NT2/D1 (cell line): ENCODE results near the gene ART4.

Experiments
- DNase-seq: peaks from one replicate; pipeline ENCODE4 v3.0.0-alpha.2; 2011; ENCODE audit warnings: low read depth, low spot score
- H3K27me3 ChIP-seq: 2 replicates; pipeline ENCODE4 v1.6.0; 2011; ENCODE audit warnings: mild to moderate bottlenecking; ENCODE audit not compliant: insufficient read length, insufficient read depth
- H3K36me3 ChIP-seq: 2 replicates; pipeline ENCODE4 v1.6.1; 2011; ENCODE audit warnings: mild to moderate bottlenecking, low read length, mixed read lengths; ENCODE audit not compliant: insufficient read depth, insufficient read length
- H3K4me1 ChIP-seq: 2 replicates; pipeline ENCODE4 v1.5.1; 2011; ENCODE audit not compliant: insufficient read depth, insufficient read length
- H3K4me3 ChIP-seq: 2 replicates; pipeline ENCODE4 v1.5.1; 2011; ENCODE audit warnings: low read depth; ENCODE audit not compliant: insufficient read length
- H3K9ac ChIP-seq: 2 replicates; pipeline ENCODE4 v1.6.0; 2011; ENCODE audit warnings: low read depth; ENCODE audit not compliant: insufficient read length
- H3K9me3 ChIP-seq: 2 replicates; pipeline ENCODE4 v1.5.1; 2011; ENCODE audit warnings: mild to moderate bottlenecking, low read length; ENCODE audit not compliant: insufficient read depth
- SUZ12 ChIP-seq: IDR thresholded peaks from 2 replicates; pipeline ENCODE4 v1.6.1; 2011; ENCODE audit not compliant: insufficient read length, insufficient read depth; ENCODE audit errors: extremely low read depth
- YY1 ChIP-seq: IDR thresholded peaks from 2 replicates; pipeline ENCODE4 v1.6.1; 2011; ENCODE audit not compliant: insufficient read length, insufficient read depth
- ZNF274 ChIP-seq: IDR thresholded peaks from 2 replicates; pipeline ENCODE4 v1.6.1; 2011; ENCODE audit warnings: mild to moderate bottlenecking, low read depth, low read length

ART4 gene

DNA sequence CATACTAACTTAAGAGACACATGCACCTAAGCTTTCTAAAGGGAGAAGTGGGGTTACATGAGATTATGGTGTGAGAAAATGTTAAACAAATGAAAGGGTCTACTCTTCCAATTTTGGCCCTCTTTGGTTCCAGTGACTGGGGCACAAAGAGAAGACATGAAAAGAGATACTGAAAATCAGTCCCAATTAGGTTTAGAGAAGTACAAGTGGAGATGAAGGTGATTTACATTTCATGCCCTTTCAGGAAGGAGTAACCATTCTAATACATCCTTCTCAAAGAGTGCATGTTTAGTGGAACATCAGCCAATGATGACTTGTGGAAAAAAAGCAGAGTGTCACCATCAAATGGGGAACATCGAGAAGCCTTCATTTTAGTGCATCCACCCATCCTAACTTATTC lies 27.9 kb upstream of the ART4 start:
- TF ChIP-seq YY1, result no peak
- no peak for TF ChIP-seq SUZ12
- no peak for TF ChIP-seq ZNF274
- H3K9ac ChIP-seq, result no peak overlapping the region
- no peak for DNase-seq
- no peaks in the 10 kb centered on the region for H3K4me1 ChIP-seq
- H3K27me3 ChIP-seq, result no peaks in the 10 kb centered on the region
- peaks cover 23% of the 10 kb centered on the region; the same call in 1 of the 2 replicates for H3K9me3 ChIP-seq
- H3K36me3 ChIP-seq, result no peaks in the 10 kb centered on the region
- no peak overlapping the region for H3K4me3 ChIP-seq

DNA sequence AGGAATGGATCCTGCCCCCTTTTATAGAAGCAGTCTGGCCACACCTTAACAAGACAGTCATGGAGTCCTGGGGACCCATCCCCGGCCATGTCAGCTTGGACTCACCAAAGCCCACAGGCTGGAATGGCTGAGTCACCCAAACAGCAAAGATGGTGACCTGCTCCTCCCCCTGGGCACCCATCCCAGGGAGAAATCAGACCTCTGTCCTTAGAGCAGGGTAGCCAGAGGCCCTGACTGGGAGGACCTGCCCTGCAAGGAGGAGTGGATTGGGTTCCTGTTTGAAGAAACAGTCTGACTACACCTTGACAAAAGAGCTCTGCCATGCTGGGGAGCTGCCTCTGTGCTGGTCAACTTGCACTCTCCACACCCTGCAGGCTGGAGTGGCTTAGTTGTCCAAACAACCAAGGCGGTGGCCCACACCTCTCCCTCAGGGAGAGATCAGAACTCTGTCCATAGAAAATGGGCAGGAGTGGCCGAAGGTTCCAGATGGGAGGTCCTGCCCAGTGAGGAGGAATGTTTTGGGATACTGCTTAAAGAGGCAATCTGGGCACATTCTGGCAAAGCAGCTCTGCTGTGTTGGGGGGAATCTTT lies 25.7 kb upstream of the ART4 start:
- Histone ChIP-seq H3K4me3 (no peak overlapping the region), H3K9ac (no peak overlapping the region), H3K27me3 (no peaks in the 10 kb centered on the region), H3K9me3 (peaks cover 23% of the 10 kb centered on the region; the same call in 1 of the 2 replicates), H3K4me1 (no peaks in the 10 kb centered on the region), H3K36me3 (no peaks in the 10 kb centered on the region)
- no peak for TF ChIP-seq SUZ12
- TF ChIP-seq ZNF274, result no peak
- no peak for TF ChIP-seq YY1
- no peak for DNase-seq

DNA sequence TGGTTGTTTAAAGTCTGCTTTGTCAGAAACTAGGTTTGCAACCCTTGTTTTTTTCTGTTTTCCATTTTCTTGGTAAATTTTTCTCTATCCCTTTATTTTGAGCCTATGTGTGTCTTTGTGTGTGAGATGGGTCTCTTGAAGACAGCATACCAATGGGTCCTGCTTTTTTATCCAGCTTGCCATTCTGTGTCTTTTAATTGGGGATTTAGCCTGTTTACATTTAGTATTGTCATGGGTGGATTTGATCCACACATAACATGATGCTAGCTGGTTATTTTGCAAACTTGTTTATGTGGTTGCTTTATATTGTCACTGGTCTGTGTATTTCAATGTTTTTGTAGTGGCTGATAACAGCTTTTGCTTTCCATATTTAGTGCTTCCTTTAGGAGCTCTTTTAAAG lies 17.2 kb upstream of the ART4 start:
- Histone ChIP-seq H3K9ac (no peak overlapping the region), H3K4me1 (no peaks in the 10 kb centered on the region), H3K36me3 (no peaks in the 10 kb centered on the region), H3K27me3 (no peaks in the 10 kb centered on the region), H3K4me3 (no peak overlapping the region), H3K9me3 (peaks cover 21% of the 10 kb centered on the region)
- no peak for TF ChIP-seq YY1
- TF ChIP-seq ZNF274, result no peak
- no peak for TF ChIP-seq SUZ12
- no peak for DNase-seq

DNA sequence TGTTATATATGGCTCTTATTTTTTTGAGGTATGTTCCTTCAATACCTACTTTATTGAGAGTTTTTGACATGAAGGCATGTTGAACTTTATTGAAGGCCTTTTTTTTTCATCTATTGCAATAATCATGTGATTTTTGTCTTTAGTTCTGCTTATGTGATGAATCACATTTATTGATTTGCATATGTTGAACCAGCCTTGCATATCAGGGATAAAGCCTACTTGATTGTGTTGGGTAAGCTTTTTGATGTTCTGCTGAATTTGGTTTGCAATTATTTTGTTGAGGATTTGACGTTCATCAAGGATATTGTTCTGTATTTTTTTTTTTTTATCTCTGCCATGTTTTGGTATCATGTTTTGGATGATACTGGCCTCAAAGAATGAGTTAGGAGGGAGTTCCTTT lies 15.2 kb upstream of the ART4 start:
- Histone ChIP-seq H3K27me3 (no peaks in the 10 kb centered on the region), H3K4me1 (no peaks in the 10 kb centered on the region), H3K9me3 (peaks cover 21% of the 10 kb centered on the region), H3K36me3 (no peaks in the 10 kb centered on the region), H3K9ac (no peak overlapping the region), H3K4me3 (no peak overlapping the region)
- DNase-seq, result no peak
- TF ChIP-seq SUZ12, result no peak
- TF ChIP-seq YY1, result no peak
- TF ChIP-seq ZNF274, result no peak

DNA sequence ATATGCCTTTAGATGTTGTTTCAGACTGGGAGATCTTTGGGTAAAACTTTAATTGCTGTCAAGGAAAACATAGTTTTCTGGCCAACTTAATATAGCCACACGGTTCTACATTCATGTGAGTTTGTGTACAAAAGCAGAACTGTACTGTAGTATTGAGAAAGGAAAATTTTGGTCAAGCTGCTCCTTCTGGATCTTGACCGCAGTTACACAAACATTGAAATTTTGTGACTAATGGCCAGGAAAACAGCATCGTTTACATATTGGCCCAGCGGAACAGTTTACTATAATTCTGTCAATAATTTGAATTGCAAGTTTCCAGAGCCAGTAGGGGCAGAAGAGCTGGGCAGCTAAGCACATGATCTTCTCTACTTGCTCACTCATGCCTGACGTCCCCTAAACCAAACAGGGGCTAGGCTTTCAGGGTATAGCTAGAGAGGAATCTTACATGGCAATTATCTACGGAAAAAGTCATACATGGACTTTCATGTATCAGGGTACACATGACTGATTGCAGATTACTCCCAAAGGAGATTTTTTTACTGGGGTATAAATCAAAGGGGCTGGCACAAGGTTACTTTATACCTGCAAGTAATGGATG lies 11.4 kb upstream of the ART4 start:
- H3K36me3 ChIP-seq, result no peaks in the 10 kb centered on the region
- TF ChIP-seq YY1, result no peak
- H3K4me3 ChIP-seq, result no peak overlapping the region
- DNase-seq, result no peak
- no peaks in the 10 kb centered on the region for H3K4me1 ChIP-seq
- H3K9me3 ChIP-seq, result peaks cover 6% of the 10 kb centered on the region
- H3K27me3 ChIP-seq, result no peaks in the 10 kb centered on the region
- H3K9ac ChIP-seq, result no peak overlapping the region

DNA sequence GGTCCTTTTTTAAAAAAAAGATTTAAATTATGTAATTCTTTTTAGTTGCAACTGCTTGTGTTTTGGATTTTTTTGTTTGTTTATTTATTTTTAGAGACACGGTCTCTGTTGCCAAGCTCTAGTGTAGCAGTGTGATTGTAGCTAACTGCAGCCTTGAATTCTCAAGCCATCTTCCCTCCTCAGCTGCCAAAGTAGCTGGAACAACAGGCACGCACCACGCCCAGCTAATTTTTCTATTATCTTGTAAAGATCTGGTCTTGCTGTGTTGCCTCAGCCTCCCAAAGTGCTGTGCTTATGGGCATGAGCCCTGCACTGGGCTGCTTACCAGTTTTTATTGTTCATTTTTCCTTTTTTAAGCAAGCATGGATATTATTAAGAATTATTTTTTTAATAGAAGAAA lies 10.6 kb upstream of the ART4 start:
- no peak for DNase-seq
- H3K9me3 ChIP-seq, result no peaks in the 10 kb centered on the region
- no peaks in the 10 kb centered on the region for H3K36me3 ChIP-seq
- TF ChIP-seq SUZ12, result no peak
- no peak for TF ChIP-seq ZNF274
- TF ChIP-seq YY1, result no peak
- H3K4me3 ChIP-seq, result no peak overlapping the region
- H3K4me1 ChIP-seq, result no peaks in the 10 kb centered on the region
- H3K9ac ChIP-seq, result no peak overlapping the region
- no peaks in the 10 kb centered on the region for H3K27me3 ChIP-seq

DNA sequence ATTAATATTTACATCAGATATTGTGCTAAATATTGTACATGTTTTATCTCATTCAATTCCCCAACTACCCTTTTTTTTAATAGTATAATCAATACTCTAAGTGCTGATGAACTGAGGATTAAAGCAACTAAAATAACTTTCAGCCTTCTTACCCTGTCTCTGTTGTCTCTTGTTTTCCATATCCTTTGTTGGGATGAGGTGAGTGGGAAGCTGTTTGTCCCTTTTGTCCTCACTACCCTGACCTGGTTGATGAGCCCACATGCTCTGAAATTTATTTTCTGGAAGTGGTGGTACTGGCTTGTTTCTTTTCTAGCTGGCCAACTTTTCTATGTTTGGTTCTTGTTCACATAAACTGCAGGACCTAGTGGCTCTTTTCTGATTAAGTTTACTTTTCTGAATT lies 9.6 kb upstream of the ART4 start:
- Histone ChIP-seq H3K9ac (no peak overlapping the region), H3K9me3 (no peaks in the 10 kb centered on the region), H3K4me1 (no peaks in the 10 kb centered on the region), H3K4me3 (no peak overlapping the region), H3K27me3 (no peaks in the 10 kb centered on the region), H3K36me3 (no peaks in the 10 kb centered on the region)
- TF ChIP-seq ZNF274 (no peak), YY1 (no peak), SUZ12 (no peak)
- no peak for DNase-seq
